IPS DF 6.9 (cell line): ENCODE measurements around the gene HSD11B1.
A peak's percentile ranks its signal among the peaks of the same experiment; 100 is the strongest.

Experiments used
- DNase-seq: peaks from one replicate; pipeline ENCODE4 v3.0.0-alpha.2; 2013; ENCODE audit warnings: low read depth, low spot score
- H3K27ac ChIP-seq: one replicate; pipeline ENCODE4 v1.5.1; 2013; ENCODE audit warnings: low read length, control low read depth
- H3K27me3 ChIP-seq: 2 replicates; pipeline ENCODE4 v1.6.1; 2013; ENCODE audit warnings: mild to moderate bottlenecking, low read length; ENCODE audit not compliant: control insufficient read depth, insufficient read depth
- H3K36me3 ChIP-seq: 2 replicates; pipeline ENCODE4 v1.6.1; 2013; ENCODE audit warnings: low read length; ENCODE audit not compliant: control insufficient read depth, insufficient read depth
- H3K4me1 ChIP-seq: 2 replicates; pipeline ENCODE4 v1.6.1; 2013; ENCODE audit warnings: low read length; ENCODE audit not compliant: control insufficient read depth, insufficient read depth
- H3K4me3 ChIP-seq: 2 replicates; pipeline ENCODE4 v1.5.1; 2013; ENCODE audit warnings: mild to moderate bottlenecking, low read length
- H3K9me3 ChIP-seq: 2 replicates; pipeline ENCODE4 v1.6.1; 2013; ENCODE audit warnings: low read length, inconsistent platforms; ENCODE audit not compliant: control insufficient read depth, insufficient read depth
- WGBS: extraction: QIAGEN DNeasy Blood & Tissue Kit; methylation state at CpG from one replicate; pipeline ENCODE4 v1.1.7; 2013; ENCODE audit warnings: mixed read lengths, missing lambda C conversion rate; ENCODE audit not compliant: insufficient read length, insufficient coverage; 5-methylcytosine and 5-hydroxymethylcytosine counted together

Gene HSD11B1

GRCh38 chr1:209672705-209673630 lies 31.7 kb upstream of the HSD11B1 start:
- no peaks in the 10 kb centered on the region for H3K36me3 ChIP-seq
- H3K4me3 ChIP-seq: no peak overlapping the region
- WGBS: no CpG with 5 or more reads among the region's 5 CpGs
- H3K27ac ChIP-seq: no peak overlapping the region
- H3K4me1 ChIP-seq: no peaks in the 10 kb centered on the region
- no peak for DNase-seq
- H3K9me3 ChIP-seq: no peaks in the 10 kb centered on the region
- peaks cover 39% of the 10 kb centered on the region for H3K27me3 ChIP-seq

GRCh38 chr1:209673631-209674417 lies 30.8 kb upstream of the HSD11B1 start:
- Histone ChIP-seq H3K9me3 (no peaks in the 10 kb centered on the region), H3K4me3 (no peak overlapping the region), H3K27ac (no peak overlapping the region), H3K36me3 (no peaks in the 10 kb centered on the region), H3K4me1 (no peaks in the 10 kb centered on the region), H3K27me3 (peaks cover 39% of the 10 kb centered on the region)
- DNase-seq: no peak
- WGBS: no CpG with 5 or more reads among the region's 7 CpGs

- H3K36me3 ChIP-seq: no peaks in the 10 kb centered on the region
- no peak for DNase-seq
- peak within 1 kb of the TSS; percentile 34; the same call in 1 of the 2 replicates for H3K4me3 ChIP-seq
- no peaks in the 10 kb centered on the region for H3K9me3 ChIP-seq
- whole genome bisulfite sequencing: no CpG with 5 or more reads among the region's 47 CpGs
- H3K27ac ChIP-seq: no peak within 1 kb of the TSS
- peaks cover 39% of the 10 kb centered on the region for H3K27me3 ChIP-seq
- no peaks in the 10 kb centered on the region for H3K4me1 ChIP-seq
These were observed 29.6 kb upstream of the HSD11B1 start, which contains the start of gene G0S2 for GRCh38 chr1:209674957-209675564. G0S2 (plus strand) TSS chr1:209675412; CDS start chr1:209675685, 273 bp downstream.

- DNase-seq: no peak
- H3K4me1 ChIP-seq: no peaks in the 10 kb centered on the region
These were observed 29.0 kb upstream of the HSD11B1 start for GRCh38 chr1:209675565-209676154.

GRCh38 chr1:209678981-209679539 lies 25.6 kb upstream of the HSD11B1 start:
- WGBS: no CpG with 5 or more reads among the region's 4 CpGs

More at GRCh38 chr1:209675565-209676154, 29.0 kb upstream of the HSD11B1 start:
- Histone ChIP-seq H3K4me3 (peak overlapping the region; percentile 34; the same call in 1 of the 2 replicates), H3K27ac (no peak overlapping the region), H3K9me3 (no peaks in the 10 kb centered on the region), H3K36me3 (no peaks in the 10 kb centered on the region), H3K27me3 (peaks cover 39% of the 10 kb centered on the region)
- WGBS: no CpG with 5 or more reads among the region's 34 CpGs

GRCh38 chr1:209685821-209686220 lies 18.8 kb upstream of the HSD11B1 start:
- Histone ChIP-seq H3K9me3 (no peaks in the 10 kb centered on the region), H3K27me3 (no peaks in the 10 kb centered on the region), H3K4me3 (no peak overlapping the region), H3K4me1 (no peaks in the 10 kb centered on the region), H3K36me3 (no peaks in the 10 kb centered on the region), H3K27ac (no peak overlapping the region)
- WGBS: no CpG with 5 or more reads among the region's 4 CpGs
- no peak for DNase-seq

More at GRCh38 chr1:209678981-209679539, 25.6 kb upstream of the HSD11B1 start:
- Histone ChIP-seq H3K9me3 (no peaks in the 10 kb centered on the region), H3K27ac (no peak overlapping the region), H3K36me3 (no peaks in the 10 kb centered on the region), H3K4me3 (no peak overlapping the region), H3K27me3 (peaks cover 32% of the 10 kb centered on the region), H3K4me1 (no peaks in the 10 kb centered on the region)
- DNase-seq: no peak

- H3K27me3 ChIP-seq: no peaks in the 10 kb centered on the region
- H3K36me3 ChIP-seq: no peaks in the 10 kb centered on the region
- no peaks in the 10 kb centered on the region for H3K9me3 ChIP-seq
- H3K27ac ChIP-seq: no peak overlapping the region
- no peak for DNase-seq
- no CpG with 5 or more reads among the region's 4 CpGs for WGBS
- H3K4me3 ChIP-seq: no peak overlapping the region
- no peaks in the 10 kb centered on the region for H3K4me1 ChIP-seq
These were observed 18.3 kb upstream of the HSD11B1 start for GRCh38 chr1:209686322-209686721.

GRCh38 chr1:209688746-209689234 lies 15.9 kb upstream of the HSD11B1 start:
- DNase-seq: no peak
- H3K36me3 ChIP-seq: no peaks in the 10 kb centered on the region
- 0 out of 2 replicates have a peak, but pooled peaks cover 1% of the 10 kb centered on the region for H3K27me3 ChIP-seq
- H3K4me3 ChIP-seq: no peak overlapping the region
- no peak overlapping the region for H3K27ac ChIP-seq
- no peaks in the 10 kb centered on the region for H3K9me3 ChIP-seq
- no CpG with 5 or more reads among the region's 1 CpG for WGBS
- H3K4me1 ChIP-seq: no peaks in the 10 kb centered on the region

GRCh38 chr1:209689477-209689876 lies 15.2 kb upstream of the HSD11B1 start:
- H3K27ac ChIP-seq: no peak overlapping the region
- H3K4me3 ChIP-seq: no peak overlapping the region
- H3K4me1 ChIP-seq: no peaks in the 10 kb centered on the region
- 0 out of 2 replicates have a peak, but pooled peaks cover 1% of the 10 kb centered on the region for H3K27me3 ChIP-seq
- no peaks in the 10 kb centered on the region for H3K36me3 ChIP-seq
- no peak for DNase-seq
- H3K9me3 ChIP-seq: no peaks in the 10 kb centered on the region
- no CpG with 5 or more reads among the region's 4 CpGs for WGBS
